Neutrophil (primary cell): Measurements from ENCODE around the gene SEC24B.
"Not testable (repeated sequence)": the region's sequence is repeated elsewhere in the genome, so short reads cannot be mapped to it uniquely, and the experiment has no call there.

Source experiments
- H3K27ac ChIP-seq: fragments of 200-600 bp; sonication (generic); 2 replicates; pipeline ENCODE4 v1.5.1; 2016; ENCODE audit warnings: mild to moderate bottlenecking, moderate library complexity
- H3K27me3 ChIP-seq: fragments of 200-600 bp; sonication (generic); 2 replicates; pipeline ENCODE4 v1.6.0; 2016; ENCODE audit warnings: mild to moderate bottlenecking
- H3K36me3 ChIP-seq: fragments of 200-600 bp; sonication (generic); 2 replicates; pipeline ENCODE4 v1.5.1; 2017
- H3K4me1 ChIP-seq, 2 experiments: fragments of 200-600 bp in 1 of 2; sonication (generic) in 1 of 2; 1 replicate in 1 of 2; 2 replicates in 1 of 2; pipeline versions ENCODE4 v1.5.1 to v1.6.1; 2013 to 2016; ENCODE audit warnings: low read depth in 1 of 2, low read length in 1 of 2, mild to moderate bottlenecking in 1 of 2, moderate library complexity in 1 of 2; ENCODE audit not compliant: control insufficient read depth in 1 of 2, insufficient read depth in 1 of 2
- H3K4me3 ChIP-seq, 2 experiments: fragments of 200-600 bp in 1 of 2; sonication (generic) in 1 of 2; 1 replicate in 1 of 2; 2 replicates in 1 of 2; pipeline ENCODE4 v1.5.1; 2013 to 2016; ENCODE audit warnings: low read depth in 1 of 2, low read length in 1 of 2, mild to moderate bottlenecking in 1 of 2, moderate library complexity in 1 of 2
- H3K9me3 ChIP-seq: fragments of 200-600 bp; sonication (generic); 2 replicates; pipeline ENCODE4 v1.5.1; 2016
- TF ChIP-seq, protein P1 (sequence below): fragments of 200-600 bp; sonication (generic); IDR thresholded peaks from 2 replicates; pipeline ENCODE4 v1.5.1; 2016; ENCODE audit warnings: antibody characterized with exemption

SEC24B gene

DNA sequence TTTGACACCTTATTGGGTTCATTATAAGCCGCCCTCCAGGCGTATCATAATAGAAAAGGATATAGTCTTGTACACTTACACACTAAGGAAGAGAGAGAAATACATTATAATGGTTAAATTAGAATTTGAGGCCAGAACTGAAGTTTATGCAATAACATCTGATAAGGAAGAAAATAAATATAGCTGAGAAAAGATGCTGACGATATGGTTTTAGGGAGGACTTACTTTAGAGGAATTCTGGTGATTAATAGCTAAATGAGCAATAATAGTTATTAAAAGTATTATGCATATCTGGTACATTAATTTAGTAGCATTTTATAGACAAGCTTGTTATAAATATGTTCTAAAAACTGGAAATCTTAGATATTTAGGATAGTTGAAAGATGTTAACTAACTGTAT lies 138.5 kb downstream of the SEC24B start:
- H3K4me3 ChIP-seq, result no peak overlapping the region
- H3K27ac ChIP-seq, result no peak overlapping the region
- no peaks in the 10 kb centered on the region for H3K36me3 ChIP-seq
- no peaks in the 10 kb centered on the region for H3K9me3 ChIP-seq
- H3K27me3 ChIP-seq, result no peaks in the 10 kb centered on the region
- no peaks in the 10 kb centered on the region for H3K4me1 ChIP-seq
- TF ChIP-seq, protein P1, sequence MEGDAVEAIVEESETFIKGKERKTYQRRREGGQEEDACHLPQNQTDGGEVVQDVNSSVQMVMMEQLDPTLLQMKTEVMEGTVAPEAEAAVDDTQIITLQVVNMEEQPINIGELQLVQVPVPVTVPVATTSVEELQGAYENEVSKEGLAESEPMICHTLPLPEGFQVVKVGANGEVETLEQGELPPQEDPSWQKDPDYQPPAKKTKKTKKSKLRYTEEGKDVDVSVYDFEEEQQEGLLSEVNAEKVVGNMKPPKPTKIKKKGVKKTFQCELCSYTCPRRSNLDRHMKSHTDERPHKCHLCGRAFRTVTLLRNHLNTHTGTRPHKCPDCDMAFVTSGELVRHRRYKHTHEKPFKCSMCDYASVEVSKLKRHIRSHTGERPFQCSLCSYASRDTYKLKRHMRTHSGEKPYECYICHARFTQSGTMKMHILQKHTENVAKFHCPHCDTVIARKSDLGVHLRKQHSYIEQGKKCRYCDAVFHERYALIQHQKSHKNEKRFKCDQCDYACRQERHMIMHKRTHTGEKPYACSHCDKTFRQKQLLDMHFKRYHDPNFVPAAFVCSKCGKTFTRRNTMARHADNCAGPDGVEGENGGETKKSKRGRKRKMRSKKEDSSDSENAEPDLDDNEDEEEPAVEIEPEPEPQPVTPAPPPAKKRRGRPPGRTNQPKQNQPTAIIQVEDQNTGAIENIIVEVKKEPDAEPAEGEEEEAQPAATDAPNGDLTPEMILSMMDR, result no peak

DNA sequence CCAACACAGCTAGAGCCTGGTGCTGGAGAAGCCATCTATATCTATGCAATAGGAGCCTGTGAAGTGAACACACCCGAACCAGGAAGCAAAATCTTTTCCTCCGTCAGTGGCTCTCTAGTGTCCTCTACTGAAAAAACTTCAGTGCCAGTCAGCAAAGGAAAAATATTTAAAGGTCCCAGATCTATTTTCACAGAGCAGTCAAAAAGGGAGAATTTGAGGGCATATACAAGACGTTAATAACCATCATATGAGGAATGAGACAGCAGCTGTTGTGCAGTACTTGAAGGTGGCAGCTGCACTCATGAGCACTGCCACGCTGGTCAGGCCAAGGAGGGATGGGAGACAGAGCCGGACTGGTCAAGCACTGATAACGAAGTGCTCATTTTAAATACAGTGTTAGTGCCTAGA lies 140.8 kb downstream of the SEC24B start:
- Histone ChIP-seq H3K4me1 (no peaks in the 10 kb centered on the region), H3K36me3 (no peaks in the 10 kb centered on the region), H3K27me3 (no peaks in the 10 kb centered on the region), H3K27ac (no peak overlapping the region), H3K4me3 (no peak overlapping the region), H3K9me3 (no peaks in the 10 kb centered on the region)
- TF ChIP-seq, protein P1, result no peak

DNA sequence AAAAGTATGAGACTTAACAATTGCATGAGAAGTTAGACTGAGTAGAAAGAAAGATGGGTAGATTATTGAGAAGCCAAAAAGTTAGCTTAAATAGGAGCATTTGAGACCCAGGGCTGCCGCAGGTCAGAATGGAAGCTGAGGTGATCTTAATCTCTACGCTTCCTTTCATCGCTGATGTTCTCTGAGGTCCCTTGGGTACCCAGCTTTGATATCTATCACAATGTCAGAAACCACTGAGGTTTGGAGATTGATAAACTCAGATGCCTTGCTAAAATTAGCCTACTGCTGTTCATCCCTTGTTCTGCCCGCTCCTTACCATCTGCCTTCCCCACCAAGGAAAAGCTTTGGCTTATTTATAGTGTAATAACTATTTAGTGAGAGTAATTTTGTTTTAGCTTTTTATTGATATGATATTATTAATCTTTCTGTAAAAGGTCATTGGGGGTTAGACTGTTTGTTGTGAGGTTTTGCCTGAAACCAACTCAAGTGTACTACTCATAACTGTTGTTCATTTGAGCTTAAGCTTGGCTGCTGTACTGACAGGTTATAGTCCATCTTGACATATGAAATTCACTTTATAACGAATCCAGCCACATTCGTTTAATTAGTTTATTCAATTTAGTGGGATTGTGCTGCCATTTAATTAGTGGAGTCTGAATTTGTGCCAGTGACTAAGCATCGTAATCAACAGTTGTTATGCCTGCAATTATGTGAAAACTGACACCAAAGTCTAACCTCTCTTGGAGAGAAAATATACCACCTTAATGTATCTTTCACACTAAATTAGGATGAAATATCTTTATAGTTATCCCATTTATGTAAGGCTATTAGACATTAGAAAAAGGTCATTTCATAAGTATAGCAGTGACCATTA lies 141.6 kb downstream of the SEC24B start:
- no peak overlapping the region for H3K4me3 ChIP-seq
- no peaks in the 10 kb centered on the region for H3K4me1 ChIP-seq
- H3K9me3 ChIP-seq, result no peaks in the 10 kb centered on the region
- H3K27me3 ChIP-seq, result no peaks in the 10 kb centered on the region
- TF ChIP-seq, protein P1, result no peak
- no peak overlapping the region for H3K27ac ChIP-seq
- H3K36me3 ChIP-seq, result no peaks in the 10 kb centered on the region

DNA sequence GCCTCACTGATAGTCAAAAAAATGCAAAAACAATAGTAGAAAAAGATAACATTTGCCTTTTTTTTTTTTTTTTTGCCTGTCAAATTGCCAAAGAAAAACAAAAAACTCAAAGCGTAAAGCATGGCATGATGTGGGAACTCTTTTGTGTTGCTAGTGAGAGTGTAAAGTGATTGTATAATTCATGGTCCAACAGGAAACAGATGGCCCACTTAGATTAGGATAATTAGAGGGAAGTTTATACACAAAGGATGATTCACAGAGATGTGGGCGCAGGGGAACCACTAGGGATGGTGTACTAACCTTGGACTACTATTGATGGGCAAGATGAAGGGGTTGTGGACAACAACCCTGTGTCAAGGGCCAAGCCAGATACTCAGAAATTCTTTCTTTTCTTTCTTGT lies 142.8 kb downstream of the SEC24B start:
- TF ChIP-seq, protein P1, result no peak
- Histone ChIP-seq H3K4me3 (no peak overlapping the region), H3K4me1 (no peaks in the 10 kb centered on the region), H3K36me3 (no peaks in the 10 kb centered on the region), H3K27ac (no peak overlapping the region), H3K27me3 (no peaks in the 10 kb centered on the region), H3K9me3 (no peaks in the 10 kb centered on the region)

DNA sequence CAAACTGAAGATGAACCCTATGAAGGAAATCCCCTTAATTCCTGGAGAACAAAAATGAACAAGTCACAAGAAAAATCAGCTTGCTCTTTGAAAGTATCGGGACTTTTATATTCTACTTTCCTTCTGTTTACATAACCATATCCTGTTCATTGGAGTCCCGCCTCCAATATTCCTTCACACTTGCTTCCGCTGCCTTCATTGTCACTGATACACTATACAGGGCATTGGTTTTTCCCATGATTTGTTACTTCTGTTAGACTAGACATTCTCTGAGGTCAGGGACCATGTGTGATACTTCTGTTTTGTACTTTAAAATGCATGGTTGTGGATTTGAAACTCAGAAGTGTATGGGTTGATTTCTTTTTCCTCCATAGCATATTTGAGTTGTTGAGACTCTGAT lies 145.2 kb downstream of the SEC24B start:
- no peaks in the 10 kb centered on the region for H3K9me3 ChIP-seq
- H3K4me3 ChIP-seq, result no peak overlapping the region
- TF ChIP-seq, protein P1, result no peak
- H3K4me1 ChIP-seq, result no peaks in the 10 kb centered on the region
- H3K36me3 ChIP-seq, result no peaks in the 10 kb centered on the region
- no peak overlapping the region for H3K27ac ChIP-seq
- no peaks in the 10 kb centered on the region for H3K27me3 ChIP-seq

DNA sequence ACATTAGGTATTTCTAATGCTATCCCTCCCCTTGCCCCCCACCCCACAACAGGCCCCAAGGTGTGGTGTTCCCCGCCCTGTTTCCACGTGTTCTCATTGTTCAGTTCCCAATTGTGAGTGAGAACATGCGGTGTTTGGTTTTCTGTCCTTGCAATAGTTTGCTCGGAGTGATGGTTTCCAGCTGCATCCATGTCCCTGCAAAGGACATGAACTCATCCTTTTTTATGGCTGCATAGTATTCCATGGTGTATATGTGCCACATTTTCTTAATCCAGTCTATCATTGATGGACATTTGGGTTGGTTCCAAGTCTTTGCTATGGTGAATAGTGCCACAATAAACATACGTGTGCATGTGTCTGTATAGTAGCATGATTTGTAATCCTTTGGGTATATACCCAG lies 146.4 kb downstream of the SEC24B start:
- H3K27me3 ChIP-seq, H3K27ac ChIP-seq, H3K4me1 ChIP-seq, H3K4me3 ChIP-seq, H3K9me3 ChIP-seq, H3K36me3 ChIP-seq: not testable (repeated sequence)
